ENCODE measurements around the gene MIER2.
A peak's percentile ranks its signal among the peaks of the same experiment; 100 is the strongest.
"Not testable (repeated sequence)": the region's sequence is repeated elsewhere in the genome, so short reads cannot be mapped to it uniquely, and the experiment has no call there.

MIER2 gene

GRCh38 chr19:344625-345319, at the start of gene MIER2:
Gene MIER2 (minus strand): TSS chr19:344796. CDS start chr19:344782, 14 bp downstream.
- peak; percentile 71 for DNase-seq (ENCODE audit: low spot score)

GRCh38 chr19:393560-393959, 49.0 kb upstream of the MIER2 start:
- DNase-seq (ENCODE audit: low spot score) = not testable (repeated sequence)

GRCh38 chr19:392375-392970, 47.9 kb upstream of the MIER2 start:
- no peak for DNase-seq (ENCODE audit: low spot score)

GRCh38 chr19:391726-392374, 47.3 kb upstream of the MIER2 start:
- DNase-seq (ENCODE audit: low spot score) = no peak

GRCh38 chr19:391207-391557, 46.6 kb upstream of the MIER2 start:
- DNase-seq (ENCODE audit: low spot score) = no peak

GRCh38 chr19:390386-391206, 46.0 kb upstream of the MIER2 start:
- no peak for DNase-seq (ENCODE audit: low spot score)

GRCh38 chr19:389935-390289, 45.3 kb upstream of the MIER2 start:
- no peak for DNase-seq (ENCODE audit: low spot score)

- no peak for DNase-seq (ENCODE audit: low spot score)
Measured at GRCh38 chr19:389255-389934, 44.8 kb upstream of the MIER2 start.

- DNase-seq (ENCODE audit: low spot score) = no peak
Measured at GRCh38 chr19:388691-389090, 44.1 kb upstream of the MIER2 start.

GRCh38 chr19:387777-388176, 43.2 kb upstream of the MIER2 start:
- no peak for DNase-seq (ENCODE audit: low spot score)

GRCh38 chr19:386632-387301, 42.2 kb upstream of the MIER2 start:
- DNase-seq (ENCODE audit: low spot score) = not testable (repeated sequence)

GRCh38 chr19:386189-386588, 41.6 kb upstream of the MIER2 start:
- not testable (repeated sequence) for DNase-seq (ENCODE audit: low spot score)

GRCh38 chr19:384799-385169, 40.2 kb upstream of the MIER2 start:
- no peak for DNase-seq (ENCODE audit: low spot score)

- peak; percentile 20 for DNase-seq (ENCODE audit: low spot score)
Measured at GRCh38 chr19:383922-384798, 39.6 kb upstream of the MIER2 start.

- DNase-seq (ENCODE audit: low spot score) = no peak
Measured at GRCh38 chr19:383040-383439, 38.4 kb upstream of the MIER2 start.

- DNase-seq (ENCODE audit: low spot score) = not testable (repeated sequence)
Measured at GRCh38 chr19:382578-382977, 38.0 kb upstream of the MIER2 start.

- not testable (repeated sequence) for DNase-seq (ENCODE audit: low spot score)
Measured at GRCh38 chr19:381901-382300, 37.3 kb upstream of the MIER2 start.

- DNase-seq (ENCODE audit: low spot score) = not testable (repeated sequence)
Measured at GRCh38 chr19:380618-381219, 36.1 kb upstream of the MIER2 start.

GRCh38 chr19:379796-380195, 35.2 kb upstream of the MIER2 start:
- DNase-seq (ENCODE audit: low spot score) = no peak

- no peak for DNase-seq (ENCODE audit: low spot score)
Measured at GRCh38 chr19:378706-379105, 34.1 kb upstream of the MIER2 start.
